HepG2 (cell line): ENCODE measurements around the gene TTC31.

ENCODE experiments used
- CTCF ChIP-seq: sonication (generic); formaldehyde crosslinking; IDR thresholded peaks from 2 replicates; pipeline ENCODE4 v1.5.0; 2020; ENCODE audit warnings: mild to moderate bottlenecking, missing genetic modification reagents, moderate library complexity
- ELF1 ChIP-seq: sonication (generic); formaldehyde crosslinking; IDR thresholded peaks from 2 replicates; pipeline ENCODE4 v1.4.0; 2020; ENCODE audit warnings: missing genetic modification reagents
- NONO ChIP-seq, 2 experiments: fragments of 450-650 bp in 1 of 2; sonication (generic) in 1 of 2; formaldehyde crosslinking in 1 of 2; IDR thresholded peaks in 1 of 2; conservative IDR thresholded peaks in 1 of 2; 2 replicates each; pipeline versions ENCODE4 v1.6.1 to v1.8.0; 2017 to 2022; ENCODE audit warnings: mild to moderate bottlenecking in 1 of 2, missing genetic modification reagents in 1 of 2, moderate library complexity in 1 of 2
- ZBTB43 ChIP-seq: sonication (generic); formaldehyde crosslinking; conservative IDR thresholded peaks from 2 replicates; pipeline ENCODE4 v1.4.0; 2020; ENCODE audit warnings: missing genetic modification reagents

GRCh38 chr2:74462054-74462785 lies 20.7 kb upstream of the TTC31 start:
- TF ChIP-seq ELF1 (no peak), CTCF (CRISPR knock-in tag) (no peak), NONO (IDR thresholded peaks at IDR 0.05) (no peak), NONO (CRISPR knock-in tag; conservative IDR thresholded peaks at IDR 0.05) (no peak), ZBTB43 (CRISPR knock-in tag) (no peak)
